Small intestine (tissue), 7 donors: ENCODE data around the gene TTC19. TPM values are rescaled to one million over a fixed set of nuclear protein-coding genes. Genes with fewer than 3 reads are reported as not detected.

Experiments
- DNase-seq, 2 donors: peaks; one replicate each; pipeline versions ENCODE4 v3.0.0 to v3.0.0-alpha.2; 2013
- FAIRE-seq: peaks from 2 replicates; lab custom pipeline; 2012; peaks lifted over from hg19 to GRCh38; lab: Jason Lieb, UNC
- H3K27ac ChIP-seq, 3 donors: one replicate each; pipeline ENCODE4 v1.5.1; 2013; ENCODE audit warnings: low read length in 2 of 3, mild to moderate bottlenecking in 2 of 3, control low read depth in 1 of 3, inconsistent platforms in 1 of 3, low read depth in 1 of 3, moderate library complexity in 1 of 3
- H3K27me3 ChIP-seq, 3 donors: one replicate each; pipeline ENCODE4 v1.6.1; 2013; ENCODE audit warnings: low read length in 3 of 3, inconsistent platforms in 1 of 3; ENCODE audit not compliant: control insufficient read depth in 3 of 3, insufficient read depth in 3 of 3
- H3K36me3 ChIP-seq, 3 donors: one replicate each; pipeline ENCODE4 v1.6.1; 2013; ENCODE audit warnings: low read length in 3 of 3, inconsistent platforms in 1 of 3, low read depth in 1 of 3, mild to moderate bottlenecking in 1 of 3, moderate library complexity in 1 of 3; ENCODE audit not compliant: control insufficient read depth in 3 of 3, insufficient read depth in 2 of 3
- H3K4me1 ChIP-seq, 3 donors: one replicate each; pipeline ENCODE4 v1.6.1; 2013; ENCODE audit warnings: low read length in 2 of 3, inconsistent platforms in 1 of 3, low read depth in 1 of 3, mild to moderate bottlenecking in 1 of 3, moderate library complexity in 1 of 3; ENCODE audit not compliant: control insufficient read depth in 3 of 3, insufficient read depth in 2 of 3
- H3K4me3 ChIP-seq, 3 donors: one replicate each; pipeline ENCODE4 v1.5.1; 2013; ENCODE audit warnings: low read length in 3 of 3, control low read depth in 1 of 3, inconsistent platforms in 1 of 3, low read depth in 1 of 3, mild to moderate bottlenecking in 1 of 3, moderate library complexity in 1 of 3
- H3K9me3 ChIP-seq, 2 donors: one replicate each; pipeline ENCODE4 v1.6.1; 2013; ENCODE audit warnings: low read depth in 1 of 2, low read length in 1 of 2; ENCODE audit not compliant: control insufficient read depth in 2 of 2, insufficient read depth in 1 of 2
- WGBS, 3 donors: extraction: QIAGEN DNeasy Blood & Tissue Kit; methylation state at CpG; one replicate each; pipeline ENCODE4 v1.1.7; 2013; 5-methylcytosine and 5-hydroxymethylcytosine counted together
- polyA plus RNA-seq, 4 donors: library from polyadenylated mRNA; stranded (reverse) in 3 of 4; unstranded in 1 of 4; fragments of 200-250 nt in 3 of 4; fragments of 120-200 nt in 1 of 4; gene quantifications; one replicate each; pipeline versions ENCODE4 v1.2.1 to v1.2.3, GENCODE V29; 2013
- donor health status: healthy with polysubstance abuse.
- donor health status: control.
- donor health status: control.
- donor health status: Bipolar disorder and iron deficiency.
- donor health status: healthy.

Gene TTC19
- polyA plus RNA-seq, 4 donors: 28.9 to 57.1 (median 35.7) TPM

DNA sequence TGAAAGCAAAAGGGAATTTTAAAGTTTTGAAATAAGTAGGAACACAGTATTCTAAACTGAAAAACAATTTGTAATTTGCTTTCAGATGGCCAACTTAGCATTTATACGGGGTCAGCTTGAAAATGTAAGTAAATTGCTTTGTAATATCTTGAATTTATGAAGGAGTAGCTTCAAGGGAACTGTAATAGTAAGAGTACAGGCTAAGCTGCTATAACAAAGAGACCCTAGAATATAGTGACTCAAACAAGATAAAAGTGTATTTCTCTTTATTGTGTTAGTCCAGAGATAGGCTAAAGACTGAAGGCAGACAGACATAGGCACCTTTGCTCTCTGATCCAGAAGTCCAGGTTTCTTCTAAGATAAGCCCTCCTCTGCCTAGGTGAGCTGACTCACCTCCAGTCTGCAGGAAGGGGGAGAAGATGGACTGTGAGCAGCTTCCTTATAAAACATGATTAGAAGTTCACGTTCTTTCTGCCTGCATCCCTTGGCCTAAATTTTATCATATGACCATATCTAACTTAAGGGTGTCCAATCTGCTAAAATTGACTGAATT, 3.2 kb downstream of the TTC19 start:
- no peak overlapping the region for H3K27ac ChIP-seq
- DNase-seq (peak; percentile 72 to 94), FAIRE-seq (no peak)
- H3K9me3 ChIP-seq: peaks cover 0 to 11% of the 10 kb centered on the region in 2 donors
- 48 to 78% (median 63%) methylated on average over 2 of the region's 2 CpGs for WGBS, 3 donors
- no peaks in the 10 kb centered on the region for H3K27me3 ChIP-seq
- H3K36me3 ChIP-seq: peaks cover 14 to 33% (median 28%) of the 10 kb centered on the region in 3 donors
- peaks cover 0 to 15% (median 14%) of the 10 kb centered on the region in 3 donors for H3K4me1 ChIP-seq
- H3K4me3 ChIP-seq: no peak overlapping the region

DNA sequence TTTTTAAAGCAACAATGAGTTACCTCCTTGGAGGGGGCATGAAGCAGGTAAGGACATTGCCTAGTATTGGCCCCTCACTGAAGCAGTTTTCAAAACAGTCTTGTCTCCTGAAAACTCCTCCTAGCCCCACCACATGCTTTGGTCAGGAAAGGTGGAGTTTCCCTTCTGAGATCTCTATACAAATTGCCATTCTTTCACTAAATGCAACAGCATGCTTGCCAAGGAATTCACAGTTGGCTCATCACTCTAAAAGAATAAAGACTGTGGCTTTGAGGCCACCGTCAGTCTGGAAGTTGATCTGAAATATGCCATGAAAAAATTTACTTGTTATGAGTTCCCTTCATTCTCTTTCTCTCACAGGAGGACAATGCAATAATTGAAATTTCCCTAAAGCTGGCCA, 4.2 kb downstream of the TTC19 start:
- H3K36me3 ChIP-seq: peaks cover 16 to 37% (median 37%) of the 10 kb centered on the region in 3 donors
- FAIRE-seq: no peak

DNA sequence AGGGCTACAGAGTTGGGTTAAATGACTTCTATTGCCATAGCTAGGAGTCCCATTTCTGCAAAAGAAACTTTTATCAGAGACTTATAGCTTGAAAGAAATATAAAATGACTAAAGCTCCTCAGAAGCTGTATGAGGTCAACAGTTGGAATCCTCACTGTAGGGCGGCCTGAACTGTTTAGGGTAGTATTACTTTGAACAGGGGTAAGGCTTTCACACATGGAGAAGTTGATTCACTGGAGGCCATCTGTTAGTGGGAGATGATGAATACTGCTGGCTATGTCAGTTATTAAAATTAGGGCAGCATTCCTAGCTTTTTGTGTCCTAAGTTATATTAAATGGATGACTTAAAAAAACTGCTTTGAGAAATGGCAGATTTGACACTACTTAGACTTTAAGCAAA, 6.0 kb downstream of the TTC19 start:
- 97 to 100% (median 98%) methylated on average over 1 of the region's 1 CpG for WGBS, 3 donors
- Histone ChIP-seq H3K36me3 (peaks cover 16 to 38% (median 37%) of the 10 kb centered on the region in 3 donors), H3K4me1 (peaks cover 0 to 10% (median 9%) of the 10 kb centered on the region in 3 donors), H3K27me3 (no peaks in the 10 kb centered on the region), H3K9me3 (peaks cover 0 to 11% of the 10 kb centered on the region in 2 donors), H3K4me3 (no peak overlapping the region), H3K27ac (no peak overlapping the region)
- FAIRE-seq (no peak), DNase-seq (no peak)

More for the DNA sequence above, 4.2 kb downstream of the TTC19 start:
- peaks cover 0 to 14% (median 11%) of the 10 kb centered on the region in 3 donors for H3K4me1 ChIP-seq
- H3K9me3 ChIP-seq: peaks cover 0 to 11% of the 10 kb centered on the region in 2 donors
- WGBS, 3 donors: 91 to 97% (median 94%) methylated on average over 1 of the region's 1 CpG
- H3K4me3 ChIP-seq: no peak overlapping the region
- no peaks in the 10 kb centered on the region for H3K27me3 ChIP-seq
- no peak overlapping the region for H3K27ac ChIP-seq
- no peak for DNase-seq

- Histone ChIP-seq H3K36me3 (peaks cover 16 to 38% (median 35%) of the 10 kb centered on the region in 3 donors), H3K4me1 (peaks cover 0 to 1% (median 0%) of the 10 kb centered on the region in 3 donors), H3K27me3 (no peaks in the 10 kb centered on the region), H3K27ac (no peak overlapping the region), H3K4me3 (no peak overlapping the region), H3K9me3 (no peaks in the 10 kb centered on the region)
- FAIRE-seq (no peak), DNase-seq (no peak)
- 80 to 85% (median 83%) methylated on average over 3 of the region's 3 CpGs for WGBS, 3 donors
Measured at GRCh38 chr17:16007439-16007838, 7.8 kb downstream of the TTC19 start.

GRCh38 chr17:16013943-16014407, 14.4 kb downstream of the TTC19 start:
- Histone ChIP-seq H3K27ac (peak overlapping the region in 1 of 3 donors; percentile 20), H3K4me1 (peaks cover 0 to 1% (median 0%) of the 10 kb centered on the region in 3 donors), H3K36me3 (peaks cover 0 to 27% (median 6%) of the 10 kb centered on the region in 3 donors), H3K9me3 (no peaks in the 10 kb centered on the region), H3K27me3 (no peaks in the 10 kb centered on the region), H3K4me3 (no peak overlapping the region)
- DNase-seq (peak; percentile 24 to 32), FAIRE-seq (no peak)
- 57 to 65% (median 58%) methylated on average over 3 of the region's 3 CpGs for WGBS, 3 donors

- Histone ChIP-seq H3K4me3 (no peak overlapping the region), H3K4me1 (no peaks in the 10 kb centered on the region), H3K27me3 (no peaks in the 10 kb centered on the region), H3K36me3 (peaks cover 5 to 25% (median 8%) of the 10 kb centered on the region in 3 donors), H3K9me3 (no peaks in the 10 kb centered on the region), H3K27ac (no peak overlapping the region)
- no peak for DNase-seq
- 74 to 100% (median 82%) methylated on average over 1 of the region's 1 CpG for WGBS, 3 donors
- FAIRE-seq: no peak
Measured at GRCh38 chr17:16019347-16019746, 19.7 kb downstream of the TTC19 start.

GRCh38 chr17:16023881-16024280, 24.3 kb downstream of the TTC19 start:
- DNase-seq (no peak), FAIRE-seq (no peak)
- peaks cover 0 to 2% (median 0%) of the 10 kb centered on the region in 3 donors for H3K4me1 ChIP-seq
- no peak overlapping the region for H3K4me3 ChIP-seq
- H3K27me3 ChIP-seq: no peaks in the 10 kb centered on the region
- WGBS, 3 donors: 68 to 84% (median 80%) methylated on average over 4 of the region's 4 CpGs
- no peaks in the 10 kb centered on the region for H3K9me3 ChIP-seq
- H3K36me3 ChIP-seq: peaks cover 19 to 27% (median 23%) of the 10 kb centered on the region in 3 donors
- no peak overlapping the region for H3K27ac ChIP-seq

GRCh38 chr17:16025202-16025601, 25.6 kb downstream of the TTC19 start:
- H3K27me3 ChIP-seq: no peaks in the 10 kb centered on the region
- no peak overlapping the region for H3K27ac ChIP-seq
- H3K9me3 ChIP-seq: no peaks in the 10 kb centered on the region
- no peak for DNase-seq
- no peak overlapping the region for H3K4me3 ChIP-seq
- peaks cover 0 to 2% (median 0%) of the 10 kb centered on the region in 3 donors for H3K4me1 ChIP-seq
- H3K36me3 ChIP-seq: peaks cover 15 to 28% (median 19%) of the 10 kb centered on the region in 3 donors
- no peak for FAIRE-seq
- whole genome bisulfite sequencing, 3 donors: 88 to 100% (median 94%) methylated on average over 1 of the region's 1 CpG
